GM20000 (cell line): Measurements from ENCODE around the gene ANKRD44.
"Not testable (repeated sequence)": the region's sequence is repeated elsewhere in the genome, so short reads cannot be mapped to it uniquely, and the experiment has no call there.

Experiments used
- DNase-seq: peaks from one replicate; pipeline ENCODE4 v3.0.0; 2012; ENCODE audit warnings: low spot score
- CTCF ChIP-seq: IDR thresholded peaks from 2 replicates; pipeline ENCODE4 v1.5.1; 2012; ENCODE audit warnings: mild to moderate bottlenecking, control low read depth; ENCODE audit errors: extremely low read depth, missing control alignments

ANKRD44 gene

GRCh38 chr2:197069958-197070357, 240.6 kb downstream of the ANKRD44 start:
- DNase-seq: no peak
- TF ChIP-seq CTCF: no peak

GRCh38 chr2:197062574-197062973, 248.0 kb downstream of the ANKRD44 start:
- not testable (repeated sequence) for DNase-seq

GRCh38 chr2:197059477-197059876, 251.1 kb downstream of the ANKRD44 start:
- no peak for DNase-seq

GRCh38 chr2:197058777-197059300, 251.7 kb downstream of the ANKRD44 start:
- no peak for TF ChIP-seq CTCF
- no peak for DNase-seq

More at GRCh38 chr2:197059477-197059876, 251.1 kb downstream of the ANKRD44 start:
- TF ChIP-seq CTCF: no peak

GRCh38 chr2:197057959-197058358, 252.6 kb downstream of the ANKRD44 start:
- no peak for DNase-seq
- TF ChIP-seq CTCF: no peak

- DNase-seq: no peak
- TF ChIP-seq CTCF: no peak
Measured at GRCh38 chr2:197055045-197055444, 255.5 kb downstream of the ANKRD44 start.

GRCh38 chr2:197054437-197054836, 256.1 kb downstream of the ANKRD44 start:
- no peak for TF ChIP-seq CTCF
- no peak for DNase-seq

- no peak for TF ChIP-seq CTCF
- DNase-seq: no peak
Measured at GRCh38 chr2:197052356-197052755, 258.2 kb downstream of the ANKRD44 start.
